ENCODE data around the gene DLG2. TPM values are rescaled to one million over a fixed set of nuclear protein-coding genes. Genes with fewer than 3 reads are reported as not detected.

Gene DLG2
- total RNA-seq, 1 donor from 2014 or later = 174 TPM

DNA sequence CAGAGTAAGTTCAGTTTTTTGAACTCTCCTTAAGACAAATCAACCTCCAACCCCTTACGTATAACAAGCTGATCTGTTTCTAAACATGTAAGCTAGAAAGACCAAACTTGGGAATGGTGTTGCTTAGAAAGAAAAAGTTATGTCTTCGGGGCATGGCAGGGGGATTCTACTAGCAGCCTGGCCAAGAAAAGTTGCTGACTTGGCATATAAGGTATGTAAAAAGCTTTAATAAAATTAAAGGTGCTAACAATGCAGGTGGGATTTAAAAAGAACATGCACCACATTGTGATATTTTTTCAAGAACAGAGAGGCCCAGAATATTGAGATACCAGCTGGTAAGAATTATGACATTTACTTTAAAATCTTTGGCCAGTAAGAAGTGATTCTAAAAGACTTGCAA, 1929.6 kb downstream of the DLG2 start:
- FAIRE-seq = no peak

DNA sequence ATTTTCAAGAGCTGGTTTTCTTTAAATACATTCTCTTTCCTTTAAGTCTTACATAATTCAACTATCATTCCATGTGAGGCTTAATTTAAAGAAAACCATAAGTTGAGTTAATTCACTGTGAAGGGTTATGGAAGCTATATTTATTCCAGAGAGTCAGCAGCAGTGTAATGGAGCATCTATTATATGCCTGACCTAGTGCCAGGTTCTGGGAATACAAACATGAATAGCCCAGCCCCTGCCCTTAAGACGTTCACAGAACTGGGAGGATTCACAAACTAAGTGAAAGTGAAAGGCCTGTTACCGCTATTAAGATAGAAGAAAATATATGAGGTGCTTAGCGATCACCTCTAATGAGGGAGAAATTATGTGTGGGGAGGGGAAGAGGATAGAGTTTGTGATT, 1932.1 kb downstream of the DLG2 start:
- FAIRE-seq = no peak
- DNase-seq (ENCODE audit: low spot score in 2 of 2) = no peak

More for the DNA sequence above, 1929.6 kb downstream of the DLG2 start:
- no peak for DNase-seq (ENCODE audit: low spot score in 2 of 2)

DNA sequence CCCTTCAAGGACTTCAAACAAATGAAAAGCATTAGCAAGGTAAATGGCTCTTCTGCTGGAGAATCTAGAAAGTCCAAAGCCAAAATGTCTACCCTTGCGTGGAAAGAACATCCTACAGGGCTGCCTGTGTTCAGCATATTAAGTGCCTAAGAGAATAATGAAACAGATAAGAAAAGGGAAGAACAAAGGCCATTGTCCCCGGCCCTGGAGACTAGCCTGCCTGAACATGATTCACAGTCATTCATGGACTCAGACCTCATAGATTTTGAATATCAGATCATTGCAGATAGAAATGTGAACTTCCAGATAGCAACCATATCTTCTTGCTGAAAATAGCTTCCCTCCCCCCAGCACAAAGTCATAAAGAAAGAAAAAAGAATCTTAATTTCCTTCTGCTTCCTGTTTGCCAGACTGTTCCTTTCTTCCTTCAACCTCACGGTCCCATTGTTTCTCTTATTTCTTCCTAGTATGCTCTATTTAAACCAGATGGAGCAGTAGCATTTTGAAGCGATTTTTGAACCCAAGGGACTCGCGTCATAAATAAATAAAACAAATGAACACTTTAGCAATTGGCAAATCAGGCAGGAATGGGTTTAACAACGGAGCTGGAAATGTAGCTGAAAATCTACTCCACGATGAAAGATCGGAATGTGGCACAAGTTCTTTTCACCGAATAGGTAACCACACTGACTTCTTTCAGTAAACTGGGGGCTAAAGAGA, 1932.8 kb downstream of the DLG2 start:
- FAIRE-seq = no peak
- no peak for DNase-seq (ENCODE audit: low spot score in 2 of 2)

DNA sequence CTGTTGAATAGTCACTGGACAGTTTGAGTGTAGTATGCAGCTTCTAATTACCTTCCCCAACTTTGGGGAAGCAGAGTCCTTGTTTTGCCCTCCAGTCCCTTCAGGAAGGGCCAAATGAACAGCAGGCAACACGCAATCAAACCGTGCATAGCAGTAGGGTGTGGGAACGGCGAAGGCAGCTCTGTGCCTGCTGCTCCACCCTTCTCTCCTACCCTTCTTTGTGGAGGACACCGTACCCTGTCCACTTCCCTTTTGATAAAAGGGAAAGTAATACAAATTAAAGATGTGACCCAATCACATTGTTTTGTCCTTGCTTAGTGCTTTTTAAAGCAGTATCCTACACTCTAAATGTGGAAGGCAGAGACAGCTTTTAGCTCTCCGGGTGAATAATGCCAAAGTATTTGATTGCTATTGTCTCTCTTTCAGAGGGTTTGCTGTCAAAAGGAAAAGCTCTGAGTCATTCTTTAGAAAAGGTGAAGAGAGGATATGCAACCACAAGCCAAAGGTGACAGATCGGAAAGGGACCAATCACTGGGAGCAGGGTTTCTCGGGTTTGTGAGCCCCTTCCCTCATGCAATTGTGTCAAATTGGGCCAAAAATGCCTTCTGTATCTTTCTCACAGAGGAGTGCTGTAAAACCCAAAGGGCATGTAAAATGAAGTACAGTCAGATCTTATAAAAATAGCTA, 1933.7 kb downstream of the DLG2 start:
- DNase-seq (ENCODE audit: low spot score in 2 of 2) (no peak), FAIRE-seq (no peak)

DNA sequence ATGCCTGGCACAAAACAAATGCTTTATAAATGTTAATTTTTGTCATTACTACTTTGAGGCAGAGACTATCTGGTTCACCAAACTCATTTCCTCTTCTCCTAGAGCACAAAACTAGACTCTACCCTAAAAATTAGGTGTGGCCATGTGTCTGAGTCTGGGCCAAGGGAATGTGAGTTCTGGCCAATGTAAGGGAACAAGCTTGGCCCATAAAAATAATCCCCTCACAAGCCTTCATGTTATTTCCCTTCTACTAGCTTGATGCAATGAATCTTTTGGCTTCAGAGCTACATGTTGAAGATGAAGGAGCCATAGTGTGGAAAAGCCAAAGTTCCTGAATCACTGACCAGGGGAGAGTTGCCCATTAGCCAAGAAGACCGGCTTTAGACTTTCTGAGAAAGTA, 1934.5 kb downstream of the DLG2 start:
- FAIRE-seq (no peak), DNase-seq (ENCODE audit: low spot score in 2 of 2) (no peak)

DNA sequence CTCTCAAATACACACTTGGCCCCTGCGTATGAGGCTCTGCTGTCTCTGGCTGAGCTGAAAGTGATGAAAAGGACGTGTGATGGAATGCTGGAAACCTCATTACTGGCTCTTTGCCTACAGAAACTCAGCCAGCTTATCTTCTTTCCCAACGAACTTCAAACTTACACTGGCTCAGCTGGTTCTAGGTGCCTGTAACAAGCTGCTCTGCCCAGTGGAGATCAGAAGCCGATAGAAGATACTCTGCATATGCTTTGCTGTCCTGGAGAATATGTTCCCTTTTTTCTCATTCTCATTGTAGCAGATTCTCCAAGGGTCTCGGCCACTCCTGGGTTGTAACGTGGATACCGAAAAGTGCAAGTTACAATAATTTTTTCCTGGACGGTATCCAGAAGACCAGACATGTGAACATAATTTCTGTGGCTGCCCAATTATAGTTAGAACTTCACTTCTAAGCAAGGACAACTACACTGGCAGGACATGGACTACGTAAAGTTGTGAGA, 1935.6 kb downstream of the DLG2 start:
- DNase-seq (ENCODE audit: low spot score in 2 of 2) (no peak), FAIRE-seq (no peak)

DNA sequence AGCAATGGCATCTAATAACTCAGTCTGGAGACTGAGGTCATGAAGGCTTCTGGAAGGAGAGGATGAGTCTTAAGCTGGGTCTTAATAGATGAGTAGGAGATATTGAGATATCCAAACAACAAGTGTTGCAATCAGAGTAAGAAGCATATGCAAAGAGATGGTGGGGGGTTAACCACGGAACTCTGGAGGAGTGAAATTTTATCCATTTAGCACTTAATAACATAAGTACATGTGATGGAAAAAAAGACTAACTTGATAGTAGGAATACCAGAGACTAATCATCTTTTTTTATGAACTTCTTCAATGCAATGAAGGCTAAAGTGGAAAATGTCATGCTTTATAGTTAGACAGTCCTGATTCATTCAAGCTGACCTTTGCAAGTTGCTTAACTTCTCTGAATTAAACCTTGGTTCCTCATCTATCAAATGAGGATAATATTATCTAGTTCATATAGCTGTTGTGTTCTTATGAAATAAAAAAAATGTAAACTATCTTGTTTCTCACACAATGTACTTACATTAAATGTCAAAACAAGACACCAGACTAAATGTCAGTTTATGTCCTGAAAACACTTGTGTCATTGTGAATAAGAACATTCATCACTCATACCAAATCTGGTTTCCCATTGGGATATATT, 1937.9 kb downstream of the DLG2 start:
- DNase-seq (ENCODE audit: low spot score in 2 of 2) = no peak
- FAIRE-seq = no peak

DNA sequence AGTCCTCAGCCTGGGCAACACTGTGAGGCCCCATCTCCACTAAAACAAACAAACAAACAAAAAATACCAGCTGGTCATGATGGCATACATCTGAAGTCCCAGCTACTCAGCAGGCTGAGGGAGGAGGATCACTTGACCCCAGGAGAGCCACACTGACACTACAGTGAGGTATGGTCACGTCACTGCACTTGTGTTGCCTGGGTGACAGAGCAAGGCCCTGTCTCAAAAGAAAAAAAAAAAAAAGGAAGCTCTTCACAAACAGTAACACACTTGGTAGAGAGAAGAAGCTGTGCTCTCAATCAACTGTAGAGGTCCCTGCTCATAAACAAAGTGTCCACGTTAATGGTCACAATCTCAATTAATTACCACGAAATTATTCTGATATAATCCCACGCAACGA, 1939.4 kb downstream of the DLG2 start:
- FAIRE-seq (no peak), DNase-seq (ENCODE audit: low spot score in 2 of 2) (no peak)

DNA sequence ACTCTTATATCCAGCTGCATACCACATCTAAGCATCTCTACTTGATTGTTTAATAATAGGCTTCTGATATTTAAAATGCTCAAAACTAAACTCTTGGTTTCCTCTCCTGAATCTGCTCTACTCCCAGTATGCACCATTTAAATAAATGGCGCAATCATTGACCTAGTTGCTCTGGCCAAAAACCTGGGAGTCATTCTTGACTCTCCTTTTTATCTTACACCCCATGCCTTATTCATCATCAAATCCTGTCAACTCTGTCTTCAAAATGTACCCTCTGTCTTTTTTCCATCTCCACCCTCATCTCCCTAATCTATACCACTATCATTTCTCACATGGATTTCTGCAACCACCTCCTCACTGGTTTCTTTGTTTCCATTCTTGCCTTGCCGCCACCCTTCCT, 1941.4 kb downstream of the DLG2 start:
- no peak for FAIRE-seq
- no peak for DNase-seq (ENCODE audit: low spot score in 2 of 2)

DNA sequence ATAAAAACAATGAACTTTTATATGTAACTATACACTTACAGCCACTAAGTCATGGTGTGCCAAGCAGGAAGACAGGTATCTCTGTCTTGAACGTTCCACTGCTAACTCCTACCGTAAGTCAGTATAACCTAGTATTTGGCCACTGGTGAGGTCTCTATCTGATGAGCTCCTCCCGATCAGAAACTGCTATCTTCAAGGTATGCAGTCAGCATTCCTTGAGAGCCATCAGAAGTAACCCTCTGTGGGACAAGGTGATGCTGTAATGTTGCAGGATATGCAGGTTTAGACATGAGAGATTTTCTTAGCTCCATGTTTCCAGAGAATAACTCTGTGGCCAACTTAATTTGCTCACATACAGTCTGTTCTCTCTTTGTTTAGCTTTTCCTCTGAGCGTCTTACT, 1943.1 kb downstream of the DLG2 start:
- DNase-seq (ENCODE audit: low spot score in 2 of 2) = no peak
- FAIRE-seq = no peak

DNA sequence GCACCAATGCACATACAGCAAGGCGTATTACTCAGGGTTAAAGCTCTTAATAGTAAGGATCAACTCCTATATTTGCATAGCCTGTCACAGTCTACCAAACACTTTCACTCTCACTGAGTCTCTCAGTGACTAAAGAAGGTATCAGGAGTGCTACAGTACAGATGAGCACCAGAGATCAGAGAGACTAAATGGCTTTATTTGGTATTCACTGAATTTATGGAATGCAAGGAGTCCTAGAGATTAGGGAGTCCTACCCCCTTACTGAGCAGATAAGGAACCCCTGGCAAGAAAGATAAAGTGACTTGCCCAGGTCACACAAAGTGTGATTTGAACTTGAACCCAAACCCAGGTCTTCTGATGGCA, 1944.6 kb downstream of the DLG2 start:
- FAIRE-seq (no peak), DNase-seq (ENCODE audit: low spot score in 2 of 2) (no peak)

DNA sequence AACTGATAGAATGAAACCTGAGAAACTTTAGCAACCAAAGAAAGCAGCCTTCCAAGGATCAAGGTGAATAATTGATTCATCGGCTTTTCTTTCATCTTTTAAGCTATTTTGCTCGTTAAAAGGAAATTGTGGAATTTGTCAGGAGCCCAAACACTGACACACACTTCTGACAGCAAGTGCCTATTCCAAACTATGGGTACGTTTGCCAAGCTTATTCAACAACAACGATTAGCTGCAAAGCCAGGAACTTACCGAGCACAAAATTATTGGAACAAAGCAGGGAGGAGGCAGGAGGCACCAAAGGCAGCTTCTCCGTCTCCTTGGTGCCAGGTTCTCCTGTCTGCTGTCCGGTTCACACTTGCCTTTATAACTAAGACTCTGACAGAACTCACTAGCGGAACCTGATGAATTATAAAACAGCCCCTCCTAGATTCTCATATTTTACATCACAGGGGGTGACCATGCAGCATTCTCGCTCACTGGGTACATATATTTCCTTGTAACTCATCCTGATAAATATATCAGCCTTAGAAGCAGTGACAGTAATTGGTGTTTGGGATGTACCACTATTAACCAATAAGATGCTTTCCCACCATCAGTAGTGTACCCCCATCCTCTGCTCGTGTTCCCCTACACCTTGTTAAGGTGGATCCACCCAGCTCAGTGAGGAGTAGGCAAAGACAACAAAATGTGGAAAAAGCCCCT, 1945.1 kb downstream of the DLG2 start:
- DNase-seq (ENCODE audit: low spot score in 2 of 2) (no peak), FAIRE-seq (no peak)

DNA sequence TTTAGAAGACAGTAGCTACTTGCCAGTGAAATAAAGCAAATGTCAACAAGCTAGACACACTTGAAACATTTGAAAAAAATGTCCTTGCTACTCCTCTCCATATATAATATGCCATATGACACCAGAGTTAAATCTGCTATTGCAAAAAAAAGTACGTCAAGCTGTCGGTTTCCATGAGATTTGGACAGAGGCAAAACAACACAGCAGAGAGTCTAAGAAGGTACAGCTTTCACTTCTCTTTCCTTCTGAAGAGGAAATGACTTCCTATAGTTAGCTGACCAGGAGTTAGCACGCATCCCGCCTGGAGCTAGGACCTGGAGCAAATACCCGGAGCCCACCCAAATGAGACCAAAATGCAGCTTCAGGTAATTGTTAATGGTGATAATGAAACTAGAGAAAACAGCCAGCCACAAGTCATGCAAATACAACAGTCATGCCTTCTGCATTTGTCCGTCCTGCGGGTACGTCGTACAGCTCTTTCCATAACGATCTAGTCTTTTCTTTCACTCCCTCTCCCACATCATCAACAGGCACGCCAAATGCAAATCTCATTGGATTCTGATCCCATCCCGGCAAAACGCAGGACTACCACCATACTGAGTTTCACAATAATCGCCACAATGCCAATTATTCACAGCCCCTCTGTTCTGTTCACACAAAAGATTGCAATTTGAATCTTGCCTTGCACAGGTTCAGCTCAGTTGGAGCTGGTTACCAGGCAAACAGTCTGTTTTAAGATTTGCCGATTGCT, 1945.9 kb downstream of the DLG2 start:
- DNase-seq (ENCODE audit: low spot score in 2 of 2) = no peak

DNA sequence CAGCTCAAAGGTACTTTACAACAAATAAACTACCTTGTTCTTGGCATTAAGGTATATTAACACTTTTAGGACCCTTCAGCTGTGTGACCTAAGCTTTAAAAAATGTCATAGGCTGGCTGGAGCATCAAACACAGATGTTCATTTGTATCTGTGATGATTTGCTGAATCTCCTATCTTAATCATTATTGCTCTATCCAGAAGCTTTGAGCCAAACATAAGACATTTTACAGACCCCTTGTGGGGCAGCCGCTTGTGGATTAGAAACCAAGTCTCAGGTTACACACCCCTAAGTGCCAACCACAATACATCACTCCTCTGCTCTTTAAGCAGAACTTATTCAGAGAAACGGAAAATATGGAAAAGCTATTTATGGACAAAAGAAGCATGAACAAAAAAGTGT, 1946.8 kb downstream of the DLG2 start:
- DNase-seq (ENCODE audit: low spot score in 2 of 2) (no peak), FAIRE-seq (no peak)

More for the DNA sequence above, 1945.9 kb downstream of the DLG2 start:
- FAIRE-seq = no peak

DNA sequence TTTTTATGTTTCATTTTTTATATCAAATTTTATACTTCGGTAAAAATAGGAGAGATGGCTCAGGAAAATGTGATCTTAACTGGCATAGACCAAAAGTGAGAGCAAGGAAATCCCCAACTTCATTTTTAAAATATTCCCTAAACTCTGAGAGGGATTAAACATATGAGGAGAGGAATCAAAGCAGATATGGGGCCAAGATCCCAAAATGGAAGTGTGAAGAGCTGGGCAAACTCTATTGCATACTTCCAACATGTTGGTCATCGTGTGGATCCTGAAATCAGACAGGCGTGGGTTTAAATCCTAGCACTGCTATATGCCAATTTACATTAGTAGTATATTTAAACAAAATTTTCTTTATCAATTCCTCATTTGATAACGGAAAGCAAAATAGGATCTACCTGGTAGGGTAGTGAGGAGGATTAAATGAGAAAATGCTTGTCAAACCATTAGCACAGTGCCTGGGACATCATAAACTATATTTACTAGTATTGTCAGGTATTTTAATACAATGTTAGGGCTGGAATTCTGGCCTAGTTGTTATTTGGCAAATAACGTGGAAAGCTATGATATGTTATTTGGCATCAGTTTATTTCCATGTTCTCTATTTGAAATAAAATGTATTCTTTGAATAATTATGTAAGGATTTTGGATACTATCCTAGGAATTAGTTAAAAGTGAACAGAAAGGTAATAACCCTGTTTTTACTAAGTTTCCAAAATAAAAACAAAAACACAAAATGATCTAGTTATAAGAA, 1948.1 kb downstream of the DLG2 start:
- FAIRE-seq = no peak
- DNase-seq (ENCODE audit: low spot score in 2 of 2) = no peak

DNA sequence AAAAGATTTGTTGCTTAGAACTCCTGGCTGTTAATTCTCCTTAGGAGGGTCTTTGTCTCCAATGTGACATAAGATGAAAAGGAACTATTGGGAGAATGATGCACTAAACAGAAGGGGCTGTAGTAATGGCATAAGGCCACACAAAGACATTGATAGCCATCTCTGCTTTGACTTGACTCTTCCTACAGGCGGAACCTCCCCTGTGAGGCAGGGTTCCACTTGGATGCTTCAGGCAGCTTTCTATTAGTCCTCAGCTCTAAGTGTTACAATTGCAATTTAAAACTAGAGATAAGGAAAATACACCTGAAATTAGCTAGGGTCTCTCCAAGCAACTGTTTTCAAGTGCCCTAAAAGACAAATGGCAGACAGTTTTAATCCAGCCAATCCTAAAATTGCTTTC, 1949.4 kb downstream of the DLG2 start:
- no peak for FAIRE-seq
- no peak for DNase-seq (ENCODE audit: low spot score in 2 of 2)

DNA sequence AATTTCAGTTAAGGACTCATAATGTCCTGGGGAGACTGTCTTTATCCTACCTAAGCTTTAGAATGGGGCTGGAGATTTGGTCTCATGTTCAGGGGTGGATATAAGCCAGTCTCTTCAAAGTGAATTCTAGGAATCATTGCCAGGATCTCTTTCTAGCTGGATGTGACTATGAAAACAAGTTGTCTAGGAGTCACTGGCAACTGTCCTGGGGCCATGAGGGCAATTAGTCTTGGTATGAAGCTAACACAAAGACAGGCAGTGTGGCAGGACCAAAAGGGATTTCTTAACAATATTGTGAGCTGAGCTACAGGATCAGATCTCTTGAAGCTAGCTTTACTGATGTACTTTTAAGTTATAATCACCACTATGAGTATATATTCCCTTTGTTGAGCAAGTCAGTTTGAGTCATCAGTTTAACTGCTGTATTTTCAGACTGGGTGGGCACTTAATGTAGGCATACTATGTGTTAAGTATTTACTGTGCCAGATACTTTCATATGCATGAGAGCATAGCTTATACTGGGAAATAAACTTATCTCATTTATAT, 1951.0 kb downstream of the DLG2 start:
- no peak for FAIRE-seq
- DNase-seq (ENCODE audit: low spot score in 2 of 2) = no peak

DNA sequence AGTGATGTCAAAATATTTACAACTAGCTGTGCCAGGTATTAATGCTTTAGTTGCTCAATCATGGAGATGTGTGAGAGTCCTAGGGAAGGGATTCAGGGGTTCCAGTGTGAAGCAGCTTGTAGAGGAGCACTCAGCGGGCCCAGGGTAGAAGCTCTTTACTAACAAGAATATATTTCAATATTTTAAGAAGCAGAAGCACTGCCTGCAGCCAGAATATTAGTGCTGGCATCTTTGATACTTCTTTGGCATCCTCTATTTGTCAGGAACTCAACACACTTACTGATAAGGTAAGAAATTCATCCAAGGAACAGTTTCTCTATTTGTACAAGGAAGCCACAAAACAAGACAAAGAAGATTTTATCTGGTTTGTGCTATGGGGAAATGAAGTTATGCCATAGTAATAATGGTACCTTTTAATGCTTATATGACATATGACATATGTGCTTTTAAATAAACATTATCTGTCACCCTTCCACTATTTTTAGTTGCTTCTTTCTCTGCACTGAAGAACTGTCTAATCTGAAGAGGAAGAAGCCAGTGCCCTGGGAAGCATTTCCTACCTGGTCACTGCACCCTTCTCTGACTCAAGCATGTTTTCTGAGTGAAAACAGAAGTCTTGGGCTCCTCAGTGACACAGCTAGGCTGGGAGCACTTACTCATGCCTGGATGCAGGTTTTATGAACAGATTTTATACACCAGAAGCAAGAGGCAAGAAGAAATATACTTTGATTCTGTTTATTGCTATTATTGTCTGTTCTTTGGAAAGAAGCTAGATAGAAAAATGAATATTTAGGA, 1952.8 kb downstream of the DLG2 start:
- DNase-seq (ENCODE audit: low spot score in 2 of 2) (no peak), FAIRE-seq (no peak)

DNA sequence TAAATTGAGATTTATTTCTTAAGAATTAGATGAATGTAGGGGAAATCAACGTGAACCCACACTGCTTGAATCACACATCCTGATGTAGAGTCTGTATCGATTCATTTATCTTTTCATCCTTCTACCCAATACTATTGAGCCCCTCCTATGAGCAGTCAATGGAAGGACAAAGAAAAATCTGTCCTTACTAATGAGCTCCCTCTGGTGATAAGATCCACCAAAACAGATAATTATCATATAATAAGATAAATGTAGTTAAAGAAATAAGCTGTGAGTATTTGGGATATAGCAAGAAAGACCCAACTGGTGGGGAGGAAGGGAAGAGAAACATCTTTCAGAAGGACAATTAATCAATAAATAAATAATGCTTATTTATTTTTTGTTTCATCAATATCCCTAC, 1955.9 kb downstream of the DLG2 start:
- no peak for FAIRE-seq
- no peak for DNase-seq (ENCODE audit: low spot score in 2 of 2)
